Uterus (tissue), 4 donors: Measurements from ENCODE around the gene ATXN2. TPM values are rescaled to one million over a fixed set of nuclear protein-coding genes. Genes with fewer than 3 reads are reported as not detected.

Experiments used
- DNase-seq, 2 donors: peaks; one replicate each; pipeline ENCODE4 v3.0.0-alpha.2; 2019 to 2020
- H3K27ac ChIP-seq, 2 donors: fragments of 200-600 bp; sonication (generic); 1 replicate in 1 of 2; 2 replicates in 1 of 2; pipeline ENCODE4 v1.5.1; 2016 to 2018
- H3K27me3 ChIP-seq, 2 donors: fragments of 200-600 bp; sonication (generic); one replicate each; pipeline ENCODE4 v1.5.1; 2018 to 2019; ENCODE audit warnings: control low read depth in 1 of 2
- H3K36me3 ChIP-seq, 2 donors: fragments of 200-600 bp; sonication (generic); one replicate each; pipeline ENCODE4 v1.5.1; 2019; ENCODE audit warnings: control low read depth in 1 of 2
- H3K4me1 ChIP-seq, 2 donors: fragments of 200-600 bp; sonication (generic); one replicate each; pipeline ENCODE4 v1.5.1; 2018 to 2019; ENCODE audit warnings: control low read depth in 1 of 2
- H3K4me3 ChIP-seq, 2 donors: fragments of 200-600 bp; sonication (generic); 1 replicate in 1 of 2; 2 replicates in 1 of 2; pipeline ENCODE4 v1.5.1; 2018 to 2019; ENCODE audit warnings: mild to moderate bottlenecking in 1 of 2
- H3K9me3 ChIP-seq, 2 donors: fragments of 200-600 bp; sonication (generic); one replicate each; pipeline ENCODE4 v1.5.1; 2019; ENCODE audit warnings: control low read depth in 1 of 2
- CTCF ChIP-seq, 4 experiments: fragments of 200-600 bp in 2 of 4; fragments of 450-650 bp in 2 of 4; sonication (generic) in 2 of 4; IDR thresholded peaks; one replicate each; pipeline ENCODE4 v1.5.1; 2016 to 2019; ENCODE audit warnings: antibody characterized with exemption in 4 of 4, mild to moderate bottlenecking in 2 of 4, moderate library complexity in 1 of 4
- POLR2A ChIP-seq, 2 donors: fragments of 450-650 bp; IDR thresholded peaks; one replicate each; pipeline ENCODE4 v1.6.1; 2016; ENCODE audit warnings: antibody characterized with exemption in 2 of 2, mild to moderate bottlenecking in 1 of 2, moderate library complexity in 1 of 2
- intact Hi-C: fragments of 100-400 bp; cut with DNase I; formaldehyde crosslinking; loops from one replicate; pipeline ENCODE4 v1.15.1; 2023; ENCODE audit warnings: low total_unique reads
- total RNA-seq, 4 donors: library from RNA; depleted of rRNA in 3 of 4; stranded (reverse); fragments of >200 nt in 3 of 4; gene quantifications; one replicate each; pipeline versions ENCODE4 v1.1.0 to v1.2.4, GENCODE V29; 2014 to 2023
- donor health status: DM: yes; HTN: yes; CAD: no.

ATXN2 gene
- total RNA-seq, 4 donors from 2014 or later, result 37.1 to 112 (median 66.0) TPM

- intact Hi-C loops, result no loop called here
- no peak for DNase-seq
- Histone ChIP-seq H3K27me3 (no peaks in the 10 kb centered on the region), H3K4me3 (no peak overlapping the region), H3K27ac (no peak overlapping the region), H3K36me3 (peaks cover 0 to 2% of the 10 kb centered on the region in 2 donors), H3K9me3 (no peaks in the 10 kb centered on the region), H3K4me1 (no peaks in the 10 kb centered on the region)
- TF ChIP-seq POLR2A (IDR thresholded peaks at IDR 0.05) (no peak), CTCF (IDR thresholded peaks at IDR 0.05) (no peak)
Measured at GRCh38 chr12:111457071-111457470, 142.0 kb downstream of the ATXN2 start.

- no peak for TF ChIP-seq CTCF (IDR thresholded peaks at IDR 0.05)
- no peak for TF ChIP-seq POLR2A (IDR thresholded peaks at IDR 0.05)
- H3K27ac ChIP-seq, result no peak overlapping the region
- no peaks in the 10 kb centered on the region for H3K9me3 ChIP-seq
- peaks cover 0 to 2% of the 10 kb centered on the region in 2 donors for H3K36me3 ChIP-seq
- H3K4me3 ChIP-seq, result no peak overlapping the region
- no peaks in the 10 kb centered on the region for H3K4me1 ChIP-seq
- H3K27me3 ChIP-seq, result no peaks in the 10 kb centered on the region
- intact Hi-C loops, result no loop called here
- DNase-seq, result no peak
Measured at GRCh38 chr12:111455448-111456320, 143.4 kb downstream of the ATXN2 start.

GRCh38 chr12:111454716-111455447 is 144.2 kb downstream of the ATXN2 start:
- Histone ChIP-seq H3K4me1 (no peaks in the 10 kb centered on the region), H3K27ac (no peak overlapping the region), H3K36me3 (peaks cover 0 to 2% of the 10 kb centered on the region in 2 donors), H3K9me3 (no peaks in the 10 kb centered on the region), H3K4me3 (no peak overlapping the region), H3K27me3 (no peaks in the 10 kb centered on the region)
- intact Hi-C loops, result loop anchor here (5.0 kb wide), 1 partner anchor 58 kb away; no protein-coding TSS in a partner anchor
- TF ChIP-seq POLR2A (IDR thresholded peaks at IDR 0.05) (no peak), CTCF (IDR thresholded peaks at IDR 0.05) (no peak)
- no peak for DNase-seq

- Histone ChIP-seq H3K27ac (no peak overlapping the region), H3K4me1 (no peaks in the 10 kb centered on the region), H3K27me3 (no peaks in the 10 kb centered on the region), H3K36me3 (peaks cover 0 to 2% of the 10 kb centered on the region in 2 donors), H3K9me3 (no peaks in the 10 kb centered on the region), H3K4me3 (no peak overlapping the region)
- DNase-seq, result no peak
- intact Hi-C loops, result loop anchor here (5.0 kb wide), 1 partner anchor 57 kb away; no protein-coding TSS in a partner anchor
- TF ChIP-seq CTCF (IDR thresholded peaks at IDR 0.05) (no peak), POLR2A (IDR thresholded peaks at IDR 0.05) (no peak)
Measured at GRCh38 chr12:111454311-111454710, 144.8 kb downstream of the ATXN2 start.
